ENCODE results near the gene CCDC200.
"Not testable (repeated sequence)": the region's sequence is repeated elsewhere in the genome, so short reads cannot be mapped to it uniquely, and the experiment has no call there.

GRCh38 chr17:43228020-43228782, at the start of gene CCDC200:
- TF ChIP-seq CTCF, POLR2A (IDR thresholded peaks at IDR 0.05): not testable (repeated sequence)
